CD4-positive, alpha-beta T cell (primary cell): ENCODE data around the gene IDS. TPM values are rescaled to one million over a fixed set of nuclear protein-coding genes. Genes with fewer than 3 reads are reported as not detected.

Experiments used
- ATAC-seq: fragments of 200-7000 bp; cut with Tn5 transposase; one replicate; pipeline ENCODE4 v1.10.0; 2022; ENCODE audit warnings: mild to moderate bottlenecking; ENCODE audit not compliant: poor library complexity
- CTCF ChIA-PET: fragments of 350-600 bp; sonication (Branson Sonifier 250); formaldehyde crosslinking; loops from one replicate; lab custom pipeline; 2021; ENCODE audit warnings: antibody characterized with exemption, inconsistent platforms; lab: Charles Lee
- POLR2A ChIA-PET: fragments of 350-600 bp; sonication (Branson Sonifier 250); formaldehyde crosslinking; loops from one replicate; lab custom pipeline; 2021; ENCODE audit warnings: antibody characterized with exemption, inconsistent platforms; lab: Charles Lee
- DNase-seq, 14 experiments: peaks; one replicate each; pipeline ENCODE4 v3.0.0-alpha.2; 2013 to 2020; ENCODE audit warnings: mixed read lengths in 2 of 14
- H3K27ac ChIP-seq, 2 donors: one replicate each; pipeline versions ENCODE4 v1.5.1 to v1.7.0; 2013; ENCODE audit warnings: low read length in 2 of 2, low read depth in 1 of 2, mild to moderate bottlenecking in 1 of 2
- H3K27me3 ChIP-seq, 2 experiments: 1 replicate in 1 of 2; 2 replicates in 1 of 2; pipeline versions ENCODE4 v1.6.1 to v1.7.0; 2013; ENCODE audit warnings: low read length in 2 of 2, control low read depth in 1 of 2, mild to moderate bottlenecking in 1 of 2, moderate library complexity in 1 of 2; ENCODE audit not compliant: insufficient read depth in 2 of 2, control insufficient read depth in 1 of 2
- H3K36me3 ChIP-seq: one replicate; pipeline ENCODE4 v1.6.1; 2013; ENCODE audit warnings: low read length, control low read depth; ENCODE audit not compliant: insufficient read depth
- H3K4me1 ChIP-seq: one replicate; pipeline ENCODE4 v1.6.1; 2013; ENCODE audit warnings: low read length, control low read depth; ENCODE audit not compliant: insufficient read depth
- H3K4me3 ChIP-seq: one replicate; pipeline ENCODE4 v1.5.1; 2013; ENCODE audit warnings: mild to moderate bottlenecking, low read length, moderate library complexity
- H3K9me3 ChIP-seq, 2 experiments: 1 replicate in 1 of 2; 2 replicates in 1 of 2; pipeline versions ENCODE4 v1.6.1 to v1.7.0; 2013; ENCODE audit warnings: low read length in 2 of 2, mild to moderate bottlenecking in 2 of 2, control low read depth in 1 of 2, moderate library complexity in 1 of 2; ENCODE audit not compliant: control insufficient read depth in 1 of 2, insufficient read depth in 1 of 2
- H3K27ac Mint-ChIP-seq: one replicate; pipeline ENCODE4 v1.8.0; 2020; ENCODE audit warnings: mixed read lengths
- H3K27me3 Mint-ChIP-seq: one replicate; pipeline ENCODE4 v1.8.0; 2021; ENCODE audit warnings: mixed read lengths
- H3K36me3 Mint-ChIP-seq: one replicate; pipeline ENCODE4 v1.8.0; 2021; ENCODE audit warnings: low read depth, mixed read lengths
- H3K4me1 Mint-ChIP-seq: one replicate; pipeline ENCODE4 v1.8.0; 2021; ENCODE audit warnings: low read depth, mixed read lengths
- H3K4me3 Mint-ChIP-seq: one replicate; pipeline ENCODE4 v1.8.0; 2020; ENCODE audit warnings: mild to moderate bottlenecking, mixed read lengths
- H3K9me3 Mint-ChIP-seq: one replicate; pipeline ENCODE4 v1.8.0; 2020; ENCODE audit warnings: mixed read lengths
- intact Hi-C, 2 experiments: fragments of 100-400 bp; cut with DNase I in 1 of 2; cut with micrococcal nuclease in 1 of 2; formaldehyde crosslinking; loops; one replicate each; pipeline versions ENCODE4 v1.15.1 to v1.9.0; 2023 to 2025; cut with DNase I, micrococcal nuclease
- total RNA-seq, 174 experiments: library from RNA in 2 of 174; stranded (reverse) in 2 of 174; gene quantifications; one replicate each; pipeline ENCODE4 v1.2.3 and lab custom pipeline; 2021 to 2026
- TF ChIP-seq, protein P1 (sequence below): fragments of 200-600 bp; IDR thresholded peaks from one replicate; pipeline ENCODE4 v1.8.0; 2022; ENCODE audit warnings: antibody characterized with exemption, mild to moderate bottlenecking

Gene IDS
- total RNA-seq, 2 experiments from 2014 or later: 256 to 260 TPM

DNA sequence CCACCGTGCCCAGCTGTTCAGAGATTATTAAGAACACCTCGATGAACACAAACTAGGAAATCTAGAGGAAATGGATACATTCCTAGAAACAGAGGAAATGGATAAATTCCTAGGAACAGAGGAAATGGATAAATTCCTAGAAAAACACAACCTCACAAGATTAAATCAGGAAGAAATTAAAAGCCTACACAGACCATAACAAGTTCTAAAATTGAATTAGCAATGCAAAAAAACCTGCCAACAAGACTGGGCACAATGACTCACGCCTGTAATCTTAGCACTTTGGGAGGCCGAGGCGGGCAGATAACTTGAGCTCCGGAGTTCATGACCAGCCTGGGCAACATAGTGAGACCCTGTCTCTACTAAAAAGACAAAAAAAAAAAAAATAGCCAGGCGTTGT is 13.1 kb upstream of the IDS start:
- Histone ChIP-seq H3K4me1 (peaks cover 31% of the 10 kb centered on the region), H3K27ac (no peak overlapping the region), H3K9me3 (no peaks in the 10 kb centered on the region), H3K27me3 (no peaks in the 10 kb centered on the region), H3K4me3 (no peak overlapping the region), H3K36me3 (no peaks in the 10 kb centered on the region)
- Mint-ChIP-seq H3K27ac (no peak overlapping the region), H3K27me3 (no peaks in the 10 kb centered on the region), H3K9me3 (no peaks in the 10 kb centered on the region), H3K4me1 (peaks cover 28% of the 10 kb centered on the region), H3K36me3 (no peaks in the 10 kb centered on the region), H3K4me3 (no peak overlapping the region)
- intact Hi-C loops: no loop called here
- no peak for ATAC-seq
- no peak for DNase-seq
- TF ChIP-seq, protein P1, sequence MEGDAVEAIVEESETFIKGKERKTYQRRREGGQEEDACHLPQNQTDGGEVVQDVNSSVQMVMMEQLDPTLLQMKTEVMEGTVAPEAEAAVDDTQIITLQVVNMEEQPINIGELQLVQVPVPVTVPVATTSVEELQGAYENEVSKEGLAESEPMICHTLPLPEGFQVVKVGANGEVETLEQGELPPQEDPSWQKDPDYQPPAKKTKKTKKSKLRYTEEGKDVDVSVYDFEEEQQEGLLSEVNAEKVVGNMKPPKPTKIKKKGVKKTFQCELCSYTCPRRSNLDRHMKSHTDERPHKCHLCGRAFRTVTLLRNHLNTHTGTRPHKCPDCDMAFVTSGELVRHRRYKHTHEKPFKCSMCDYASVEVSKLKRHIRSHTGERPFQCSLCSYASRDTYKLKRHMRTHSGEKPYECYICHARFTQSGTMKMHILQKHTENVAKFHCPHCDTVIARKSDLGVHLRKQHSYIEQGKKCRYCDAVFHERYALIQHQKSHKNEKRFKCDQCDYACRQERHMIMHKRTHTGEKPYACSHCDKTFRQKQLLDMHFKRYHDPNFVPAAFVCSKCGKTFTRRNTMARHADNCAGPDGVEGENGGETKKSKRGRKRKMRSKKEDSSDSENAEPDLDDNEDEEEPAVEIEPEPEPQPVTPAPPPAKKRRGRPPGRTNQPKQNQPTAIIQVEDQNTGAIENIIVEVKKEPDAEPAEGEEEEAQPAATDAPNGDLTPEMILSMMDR: no peak
- ChIA-PET POLR2A (no interaction called here), CTCF (interaction anchor here (0.8 kb wide), 1 partner anchor 9 kb away, joined by 3 read pairs; no protein-coding TSS in a partner anchor)

DNA sequence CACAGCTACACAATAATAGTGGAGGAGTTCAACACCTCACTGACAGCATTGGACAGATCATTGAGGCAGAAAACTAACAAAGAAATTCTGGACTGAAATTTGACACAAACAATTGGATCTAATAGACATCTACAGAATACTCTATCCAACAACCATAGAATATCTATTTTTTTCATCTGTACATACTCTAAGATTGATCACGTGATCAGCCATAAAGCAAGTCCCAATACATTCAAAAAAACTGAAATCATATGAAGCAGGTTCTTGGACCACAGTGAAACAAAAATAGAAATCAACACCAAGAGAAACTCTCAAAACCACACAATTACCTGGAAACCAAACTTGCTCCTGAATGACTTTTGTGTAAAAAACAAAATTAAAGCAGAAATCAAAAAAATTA is 12.2 kb upstream of the IDS start:
- Histone ChIP-seq H3K9me3 (no peaks in the 10 kb centered on the region), H3K27ac (no peak overlapping the region), H3K36me3 (no peaks in the 10 kb centered on the region), H3K4me1 (peaks cover 25% of the 10 kb centered on the region), H3K27me3 (no peaks in the 10 kb centered on the region), H3K4me3 (no peak overlapping the region)
- no peaks in the 10 kb centered on the region for H3K9me3 Mint-ChIP-seq
- no peak overlapping the region for H3K27ac Mint-ChIP-seq
- H3K4me3 Mint-ChIP-seq: no peak overlapping the region
- ATAC-seq (no peak), DNase-seq (no peak)
- intact Hi-C loops: no loop called here
- ChIA-PET POLR2A (no interaction called here), CTCF (no interaction called here)
- no peaks in the 10 kb centered on the region for H3K27me3 Mint-ChIP-seq
- TF ChIP-seq, protein P1: no peak
- peaks cover 24% of the 10 kb centered on the region for H3K4me1 Mint-ChIP-seq
- H3K36me3 Mint-ChIP-seq: no peaks in the 10 kb centered on the region

DNA sequence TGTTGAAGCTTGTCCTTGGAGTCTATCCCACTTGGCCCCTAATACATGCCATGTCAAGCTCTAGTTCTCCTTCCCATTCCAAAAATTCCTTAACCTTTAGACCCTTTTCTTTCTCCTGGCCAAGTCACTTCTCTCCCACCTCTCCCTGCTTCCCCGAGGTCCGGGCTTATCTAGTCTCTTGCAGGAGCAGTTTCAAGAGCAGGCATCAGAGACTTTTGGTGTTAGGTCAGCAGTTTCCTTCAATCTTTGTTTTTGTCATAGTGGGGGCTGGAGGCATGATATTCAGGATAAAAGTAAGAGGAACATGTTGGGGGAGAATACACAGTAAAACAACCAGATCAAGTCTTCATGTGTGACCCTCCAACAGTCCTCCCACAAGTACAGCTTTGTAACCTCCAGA is 11.5 kb upstream of the IDS start:
- DNase-seq (no peak), ATAC-seq (no peak)
- no peak overlapping the region for H3K27ac ChIP-seq
- Mint-ChIP-seq H3K4me3 (no peak overlapping the region), H3K4me1 (peaks cover 20% of the 10 kb centered on the region), H3K9me3 (no peaks in the 10 kb centered on the region), H3K27ac (no peak overlapping the region), H3K27me3 (no peaks in the 10 kb centered on the region), H3K36me3 (no peaks in the 10 kb centered on the region)
- peaks cover 24% of the 10 kb centered on the region for H3K4me1 ChIP-seq
- no peaks in the 10 kb centered on the region for H3K27me3 ChIP-seq
- POLR2A ChIA-PET: no interaction called here
- H3K4me3 ChIP-seq: no peak overlapping the region
- no peaks in the 10 kb centered on the region for H3K36me3 ChIP-seq
- H3K9me3 ChIP-seq: no peaks in the 10 kb centered on the region
- TF ChIP-seq, protein P1: no peak
- CTCF ChIA-PET: no interaction called here
- intact Hi-C loops: no loop called here
